ENCODE results near the gene ULK4.
"Not testable (repeated sequence)": the region's sequence is repeated elsewhere in the genome, so short reads cannot be mapped to it uniquely, and the experiment has no call there.

ULK4 gene

DNA sequence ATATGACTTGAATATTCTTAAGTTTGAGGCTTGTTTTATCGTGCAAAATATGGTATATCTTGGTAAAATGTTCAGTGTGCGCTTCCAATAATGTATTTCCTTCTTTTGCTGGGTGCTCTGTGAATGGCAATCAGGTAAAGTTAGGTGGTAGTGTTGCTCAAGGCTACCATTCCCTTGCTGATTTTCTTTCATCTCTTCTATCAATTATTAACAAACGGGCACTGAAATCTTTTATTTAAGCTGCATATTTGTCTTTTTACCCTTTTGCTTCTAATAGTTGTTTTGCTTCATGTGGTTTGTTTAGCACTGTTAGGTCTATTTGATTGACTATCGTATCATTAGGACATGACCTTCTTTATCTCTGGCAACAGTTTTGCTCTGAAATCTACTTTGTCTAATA, 520.3 kb downstream of the ULK4 start:
- DNase-seq (ENCODE audit: low spot score), result no peak

DNA sequence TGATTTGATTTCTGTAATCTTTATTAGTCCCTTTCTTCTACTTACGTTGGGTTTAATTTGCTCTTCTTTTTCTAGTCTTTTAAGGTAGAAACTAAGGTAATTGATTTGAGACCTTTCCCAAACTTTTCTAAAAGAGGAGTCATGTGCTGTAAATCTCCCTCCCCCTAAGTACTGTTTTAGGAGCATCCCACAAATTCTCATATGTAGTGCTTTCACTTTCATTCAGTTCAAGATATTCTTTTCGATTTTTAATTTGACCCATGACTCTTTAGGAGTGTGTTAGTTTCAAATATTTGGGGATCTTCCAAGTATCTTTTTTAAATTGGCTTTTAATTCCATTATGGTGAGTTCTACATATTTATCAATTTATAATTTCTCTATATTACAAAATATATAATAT, 520.8 kb downstream of the ULK4 start:
- no peak for DNase-seq (ENCODE audit: low spot score)

DNA sequence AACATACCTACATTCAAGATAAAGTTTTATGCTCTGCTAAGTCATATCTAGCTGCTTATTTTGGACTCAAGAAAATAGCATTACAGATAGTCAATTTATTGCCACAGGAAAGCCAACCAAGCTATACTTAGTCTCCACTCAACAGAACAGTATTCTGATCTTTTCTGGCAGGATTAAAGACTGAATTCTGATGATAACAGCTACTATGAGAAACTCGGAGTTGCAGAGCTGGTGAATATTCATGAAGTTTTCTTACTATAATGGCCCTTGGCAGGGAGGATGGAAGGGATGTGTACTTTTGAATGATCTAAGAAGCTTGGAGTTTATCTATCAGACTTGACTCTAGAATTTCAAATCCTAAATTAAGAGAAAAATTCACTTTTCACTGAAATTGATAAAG, 524.9 kb downstream of the ULK4 start:
- no peak for DNase-seq (ENCODE audit: low spot score)

DNA sequence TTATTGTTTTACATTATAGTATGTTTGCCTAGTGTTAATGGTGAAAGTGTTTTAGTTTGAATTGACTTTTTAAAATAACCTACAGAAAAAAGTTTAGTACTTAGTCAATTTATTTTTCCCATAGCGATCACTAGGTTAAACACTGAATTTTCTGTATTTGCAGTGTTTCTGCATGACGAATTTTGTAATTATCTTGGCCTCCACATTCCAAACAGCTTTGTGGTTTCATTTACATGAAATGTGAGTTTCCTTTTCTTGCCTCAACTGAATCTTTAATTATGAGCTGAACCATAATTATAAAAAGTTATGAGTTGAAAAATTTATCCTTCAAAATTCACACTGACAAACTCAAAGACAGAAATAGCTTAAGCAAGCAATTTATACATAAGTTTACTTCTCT, 527.1 kb downstream of the ULK4 start:
- no peak for DNase-seq (ENCODE audit: low spot score)

DNA sequence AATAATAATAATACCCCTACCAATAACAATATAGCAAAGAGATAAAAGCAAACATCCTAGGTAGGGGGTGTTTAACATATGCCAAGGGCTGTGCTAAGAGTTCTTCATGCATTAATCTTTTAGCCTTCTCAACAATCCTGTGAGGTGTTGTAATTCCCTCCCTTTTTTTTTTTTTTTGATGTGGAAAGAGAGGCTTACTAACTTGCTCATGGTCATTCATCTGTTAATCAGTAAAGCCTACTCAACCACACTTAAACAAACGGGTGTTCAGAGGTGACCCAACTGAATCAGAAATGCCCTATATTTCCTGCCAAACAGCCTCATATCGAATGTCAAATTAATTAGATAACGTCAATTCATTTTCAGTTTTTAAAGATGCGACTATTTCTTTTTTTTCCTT, 530.5 kb downstream of the ULK4 start:
- no peak for DNase-seq (ENCODE audit: low spot score)

DNA sequence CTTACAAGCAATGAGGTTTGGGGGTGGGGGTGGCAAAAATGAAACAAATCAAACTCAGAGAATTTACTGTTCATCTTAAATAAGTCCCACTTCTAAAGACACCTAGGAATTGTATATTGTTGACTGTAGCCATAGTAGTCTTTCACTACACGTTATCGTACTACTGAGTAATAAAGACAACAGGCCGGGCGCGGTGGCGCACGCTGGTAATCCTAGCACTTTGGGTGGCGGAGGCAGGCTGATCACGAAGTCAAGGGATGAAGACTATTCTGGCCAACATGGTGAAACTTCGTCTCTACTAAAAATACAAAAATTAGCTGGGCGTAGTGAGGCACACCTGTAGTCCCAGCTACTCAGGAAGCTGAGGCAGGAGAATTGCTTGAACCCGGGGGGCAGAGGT, 531.0 kb downstream of the ULK4 start:
- no peak for DNase-seq (ENCODE audit: low spot score)

DNA sequence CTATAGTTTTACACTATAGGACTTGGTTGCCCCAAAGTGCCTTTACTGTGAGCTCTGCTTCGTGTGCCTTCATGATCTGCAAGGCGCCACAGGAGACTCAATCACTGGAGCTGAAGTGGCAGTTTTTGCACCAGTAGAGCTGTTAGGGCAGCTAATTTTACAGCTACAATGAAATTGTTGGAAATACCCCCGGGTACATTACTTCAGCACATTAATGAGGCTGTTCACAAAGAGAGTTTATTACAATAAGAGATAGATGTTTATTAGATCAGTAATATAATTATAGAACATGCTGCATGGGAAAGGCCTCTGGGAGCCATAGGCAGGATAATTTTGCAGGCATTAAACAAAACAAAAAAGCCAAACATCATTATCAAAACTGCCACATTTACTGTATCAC, 531.5 kb downstream of the ULK4 start:
- DNase-seq (ENCODE audit: low spot score), result no peak

DNA sequence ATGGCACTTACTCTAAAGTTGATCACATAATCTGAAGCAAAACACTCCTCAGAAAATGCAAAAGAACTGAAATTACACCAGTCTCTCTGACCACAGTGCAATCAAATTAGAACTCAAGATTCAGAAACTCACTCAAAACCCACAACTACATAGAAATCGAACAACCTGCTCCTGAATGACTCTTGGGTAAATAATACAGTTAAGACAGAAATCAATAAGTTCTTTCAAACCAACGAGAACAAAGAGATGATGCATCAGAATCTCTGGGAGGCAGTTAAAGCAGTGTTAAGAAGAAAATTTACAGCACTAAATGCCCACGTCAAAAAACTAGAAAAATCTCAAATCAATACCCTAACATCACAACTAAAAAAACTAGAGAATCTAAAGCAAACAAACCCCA, 535.4 kb downstream of the ULK4 start:
- DNase-seq (ENCODE audit: low spot score), result no peak

DNA sequence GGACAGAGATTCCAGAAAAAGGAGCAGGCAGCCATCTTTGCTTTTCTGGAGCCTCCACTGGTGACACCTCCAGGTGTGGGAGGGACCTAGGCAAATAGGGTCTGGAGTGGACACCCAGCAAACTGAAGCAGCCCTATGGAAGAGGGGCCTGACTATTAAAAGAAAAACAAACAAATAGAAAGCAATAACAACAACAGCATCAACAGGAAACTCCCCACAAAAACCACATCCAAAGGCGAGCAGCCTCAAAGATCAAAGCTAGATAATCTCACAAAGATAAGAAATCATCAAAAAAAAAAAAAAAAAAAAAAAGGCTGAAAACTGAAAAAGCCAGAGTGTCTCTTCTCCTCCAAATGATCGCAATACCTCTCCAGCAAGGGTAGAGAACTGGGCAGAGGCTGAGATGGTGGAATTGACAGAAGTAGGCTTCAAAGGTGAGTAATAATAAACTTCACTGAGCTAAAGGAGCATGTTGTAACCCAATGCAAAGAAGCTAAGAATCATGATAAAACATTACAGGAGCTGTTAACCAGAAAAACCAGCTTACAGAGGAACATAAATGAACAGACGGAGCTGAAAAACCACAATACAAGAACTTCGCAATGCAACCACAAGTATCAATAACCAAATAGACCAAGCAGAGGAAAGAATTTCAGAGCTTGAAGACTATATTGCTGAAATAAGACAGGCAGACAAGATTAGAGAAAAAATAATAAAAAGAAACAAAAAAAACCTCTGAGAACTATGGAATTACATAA, 537.2 kb downstream of the ULK4 start:
- no peak for DNase-seq (ENCODE audit: low spot score)

DNA sequence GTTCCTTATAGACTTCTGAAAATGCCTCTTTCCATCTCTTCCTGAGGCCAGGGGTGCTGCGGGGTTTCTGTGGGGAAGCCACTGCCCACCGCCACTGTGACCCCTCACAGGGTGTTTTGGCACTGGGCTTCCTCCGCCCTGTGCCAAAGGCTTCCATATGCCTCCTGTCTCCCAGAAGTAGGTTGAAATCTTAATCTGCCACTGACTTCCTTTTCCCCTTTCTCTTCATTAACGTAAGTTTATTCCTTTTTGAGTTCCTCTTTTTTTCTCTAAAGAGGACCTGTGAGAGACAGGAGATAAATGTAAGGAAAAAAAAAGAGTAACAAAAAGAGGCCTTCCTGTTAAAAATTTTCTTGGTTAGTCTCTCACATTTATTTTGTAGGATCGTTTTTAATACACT, 542.1 kb downstream of the ULK4 start:
- DNase-seq (ENCODE audit: low spot score), result peak; percentile 7

DNA sequence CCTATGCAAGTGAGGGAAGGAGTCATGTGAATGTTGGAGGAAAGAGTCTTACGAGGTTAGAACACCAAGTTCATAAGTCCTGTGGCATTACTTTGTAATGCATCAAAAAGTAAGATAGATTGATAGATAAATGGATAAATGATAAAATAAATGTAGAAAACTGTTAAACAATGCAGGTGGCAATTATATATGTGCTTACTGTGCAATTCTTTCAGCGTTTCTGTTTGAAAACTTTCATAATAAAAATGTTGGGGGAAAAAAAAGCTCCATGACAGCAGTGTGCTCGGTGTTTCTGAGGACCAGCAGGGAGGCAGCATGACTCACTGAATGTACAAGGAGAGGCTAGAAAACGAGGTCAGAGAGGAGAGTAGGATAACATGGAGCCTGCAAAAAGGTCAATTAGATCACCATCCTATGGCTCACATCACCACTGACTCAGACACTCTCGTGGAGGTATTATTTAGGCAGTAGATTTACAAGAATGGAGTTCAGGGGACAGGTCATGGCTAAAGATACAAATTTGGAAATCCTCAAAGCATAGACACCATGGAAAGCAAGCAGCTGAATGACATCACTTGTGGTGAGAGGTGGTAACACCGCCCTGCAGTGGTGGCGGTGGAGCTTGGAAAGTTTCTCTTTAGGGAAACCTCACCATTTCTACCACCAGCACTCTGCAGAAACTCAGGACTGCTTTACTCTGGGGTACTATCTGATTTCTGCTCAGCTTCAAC, 542.8 kb downstream of the ULK4 start:
- DNase-seq (ENCODE audit: low spot score), result peak; percentile 6

DNA sequence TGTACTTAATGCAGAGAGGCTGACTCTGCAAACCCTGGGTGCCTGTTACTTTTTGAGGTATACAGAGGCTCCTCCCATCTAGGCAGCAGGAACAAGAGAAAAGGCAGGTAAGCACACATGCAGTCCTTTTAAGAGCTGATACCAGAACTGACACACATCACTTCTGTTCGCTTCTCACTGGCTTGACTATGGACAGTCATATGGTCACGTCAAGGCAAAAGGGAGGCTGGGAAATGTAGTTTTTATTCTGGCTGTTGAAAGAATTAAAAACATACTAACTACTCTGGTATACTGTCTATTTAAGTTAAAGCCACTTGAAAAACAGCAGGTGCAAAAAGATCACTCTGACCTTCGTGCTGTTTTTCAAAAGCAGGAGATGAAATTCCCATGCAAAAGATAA, 544.3 kb downstream of the ULK4 start:
- no peak for DNase-seq (ENCODE audit: low spot score)

DNA sequence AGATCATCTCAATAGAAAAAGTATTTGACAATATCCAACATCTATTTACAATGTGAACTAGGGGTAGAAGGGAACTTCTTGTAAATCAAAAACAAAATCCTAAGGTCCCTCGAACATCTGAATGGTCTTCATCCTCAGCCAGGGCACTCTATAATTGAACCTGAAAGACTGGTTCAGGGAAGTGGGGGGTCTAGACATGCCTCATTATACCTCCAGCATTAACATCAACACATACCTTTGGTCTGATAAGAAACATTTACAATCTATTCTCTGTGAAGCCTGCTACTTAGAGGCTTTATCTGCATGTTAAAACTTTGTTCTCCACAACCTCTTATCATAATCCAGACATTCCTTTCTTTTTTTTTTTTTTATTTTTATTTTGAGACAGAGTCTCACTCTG, 550.8 kb downstream of the ULK4 start:
- DNase-seq (ENCODE audit: low spot score), result no peak

DNA sequence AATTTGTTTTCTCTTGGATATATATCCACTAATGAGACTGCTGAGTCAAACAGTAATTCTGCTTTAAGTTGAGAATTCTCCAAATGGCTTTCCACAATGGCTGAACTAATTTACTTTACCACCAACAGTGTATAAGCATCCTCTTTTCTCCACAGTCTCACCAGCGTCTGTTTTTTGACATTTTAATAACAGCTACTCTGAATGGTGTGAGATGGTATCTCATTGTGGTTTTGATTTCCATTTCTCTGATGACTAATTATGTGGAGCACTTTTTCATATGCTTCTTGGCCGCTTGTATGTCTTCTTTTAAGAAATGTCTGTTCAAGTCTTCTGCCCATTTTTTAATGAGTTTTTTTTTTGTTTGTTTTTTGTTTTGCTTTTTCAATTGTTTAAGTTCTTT, 556.4 kb downstream of the ULK4 start:
- no peak for DNase-seq (ENCODE audit: low spot score)

DNA sequence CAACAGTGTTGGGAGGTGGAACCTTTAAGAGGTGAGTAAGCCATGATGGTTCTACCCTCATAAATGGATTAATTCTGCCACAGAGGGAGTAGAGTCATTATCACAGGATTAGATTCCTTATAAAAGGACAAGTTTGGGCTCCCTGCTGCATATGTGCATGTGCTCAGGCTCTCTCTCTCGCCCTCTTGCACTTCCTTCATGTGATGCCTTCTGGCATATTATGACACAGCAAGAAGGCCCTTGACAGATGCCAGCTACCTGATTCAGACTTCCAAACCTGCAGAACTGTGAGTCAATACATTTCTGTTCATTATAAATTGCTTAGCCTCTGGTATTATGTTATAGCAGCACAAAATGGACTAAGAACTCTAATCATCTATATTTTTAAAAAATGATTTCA, 557.3 kb downstream of the ULK4 start:
- DNase-seq (ENCODE audit: low spot score), result no peak

DNA sequence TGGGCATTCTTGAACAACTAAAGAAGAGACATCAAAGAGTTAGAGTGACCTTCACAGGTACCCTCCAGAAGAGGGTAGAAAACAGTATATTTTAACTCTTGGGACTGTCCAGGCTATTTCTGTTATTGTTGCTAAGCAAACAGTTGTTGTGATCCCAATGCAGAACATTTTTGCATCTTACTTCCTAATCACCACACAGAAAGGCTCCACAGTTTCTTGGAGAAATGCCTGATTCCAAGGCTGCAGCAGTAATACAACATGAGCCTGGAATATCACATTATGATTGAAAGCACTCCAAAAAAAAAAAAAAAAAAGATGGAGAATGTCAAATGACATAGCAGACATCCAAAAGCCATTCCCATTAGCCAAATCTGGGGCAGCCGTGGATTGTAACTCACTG, 567.0 kb downstream of the ULK4 start:
- no peak for DNase-seq (ENCODE audit: low spot score)

DNA sequence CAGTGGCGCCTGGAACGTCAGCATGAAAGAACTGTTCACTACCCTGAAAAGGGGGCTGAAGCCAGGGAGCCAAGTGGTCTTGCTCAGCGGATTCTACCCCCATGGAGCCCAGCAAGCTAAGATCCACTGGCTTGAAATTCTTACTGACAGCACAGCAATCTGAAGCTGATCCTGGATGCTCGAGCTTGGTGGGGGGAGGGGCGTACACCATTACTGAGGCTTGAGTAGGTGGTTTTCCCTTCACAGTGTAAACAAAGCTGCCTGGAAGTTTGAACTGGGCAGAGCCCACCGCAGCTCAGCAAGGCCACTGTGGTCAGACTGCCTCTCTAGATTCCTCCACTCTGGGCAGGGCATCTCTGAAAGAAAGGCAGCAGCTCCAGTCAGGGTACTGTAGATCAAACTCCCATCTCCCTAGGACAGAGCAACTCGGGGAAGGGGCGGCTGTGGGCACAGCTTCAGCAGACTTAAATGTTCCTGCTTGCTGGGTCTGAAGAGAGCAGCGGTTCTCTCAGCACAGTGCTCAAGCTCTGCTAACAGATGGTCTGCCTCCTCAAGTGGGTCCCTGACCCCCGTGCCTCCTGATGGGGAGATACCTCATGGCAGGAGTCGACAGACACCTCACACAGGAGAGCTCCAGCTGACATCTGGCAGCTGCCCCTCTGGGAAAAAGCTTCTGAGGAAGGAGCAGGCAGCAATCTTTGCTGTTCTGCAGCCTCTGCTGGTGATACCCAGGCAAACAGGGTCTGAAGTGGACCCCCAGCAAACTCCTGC, 591.0 kb downstream of the ULK4 start:
- DNase-seq (ENCODE audit: low spot score), result not testable (repeated sequence)

DNA sequence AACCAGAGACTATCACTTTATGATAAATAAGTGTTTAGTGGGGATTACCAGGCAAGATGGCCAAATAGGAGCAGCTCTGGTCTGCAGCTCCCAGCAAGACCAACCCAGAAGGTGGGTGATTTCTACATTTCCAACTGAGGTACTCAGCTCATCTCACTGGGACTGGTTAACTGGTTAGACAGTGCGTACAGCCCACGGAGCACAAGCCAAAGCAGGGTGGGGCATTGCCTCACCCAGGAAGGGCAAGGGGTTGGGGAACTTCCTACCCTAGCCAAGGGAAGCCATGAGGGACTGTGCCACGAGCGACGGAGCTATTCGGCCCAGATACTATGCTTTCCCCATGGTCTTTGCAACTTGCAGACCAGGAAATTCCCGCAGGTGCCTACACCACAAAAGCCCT, 591.6 kb downstream of the ULK4 start:
- DNase-seq (ENCODE audit: low spot score), result no peak

DNA sequence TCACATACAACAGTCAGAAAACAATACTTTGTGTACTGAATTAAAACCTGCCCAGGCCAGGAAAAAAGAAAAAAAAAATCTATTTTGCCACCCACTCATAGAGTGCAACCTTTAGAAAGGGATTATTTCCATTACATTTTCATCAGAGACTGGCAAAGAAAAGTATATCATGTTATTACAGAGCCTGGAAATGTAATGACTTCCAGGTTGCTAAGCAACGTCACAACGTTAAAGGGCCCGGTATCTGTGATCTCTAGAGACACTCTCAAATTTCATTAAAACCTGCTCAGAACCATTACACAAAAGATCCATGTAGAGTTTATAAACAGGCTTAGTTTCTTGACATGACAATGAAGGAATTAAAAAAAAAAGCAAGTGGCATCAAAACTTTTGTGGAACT, 592.1 kb downstream of the ULK4 start:
- DNase-seq (ENCODE audit: low spot score), result no peak

DNA sequence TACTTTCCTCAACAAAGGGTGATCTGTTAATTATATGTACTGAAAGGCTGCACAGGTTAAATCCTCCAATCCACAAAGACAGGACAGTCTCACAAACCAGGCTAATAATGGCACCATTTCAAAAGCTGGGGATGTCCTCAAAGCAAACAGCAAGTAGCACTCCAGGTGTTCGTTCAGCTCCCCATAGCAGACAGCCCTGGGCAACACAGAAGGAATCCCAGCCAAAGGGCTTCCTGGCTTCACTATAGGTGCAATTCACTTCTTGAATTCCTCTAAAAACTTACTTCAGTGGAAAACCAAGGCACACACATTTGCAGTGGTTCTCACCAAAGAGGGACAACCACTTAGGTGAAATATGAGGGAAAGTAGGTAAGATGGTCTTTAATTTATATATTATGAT, 595.9 kb downstream of the ULK4 start:
- DNase-seq (ENCODE audit: low spot score), result no peak

DNA sequence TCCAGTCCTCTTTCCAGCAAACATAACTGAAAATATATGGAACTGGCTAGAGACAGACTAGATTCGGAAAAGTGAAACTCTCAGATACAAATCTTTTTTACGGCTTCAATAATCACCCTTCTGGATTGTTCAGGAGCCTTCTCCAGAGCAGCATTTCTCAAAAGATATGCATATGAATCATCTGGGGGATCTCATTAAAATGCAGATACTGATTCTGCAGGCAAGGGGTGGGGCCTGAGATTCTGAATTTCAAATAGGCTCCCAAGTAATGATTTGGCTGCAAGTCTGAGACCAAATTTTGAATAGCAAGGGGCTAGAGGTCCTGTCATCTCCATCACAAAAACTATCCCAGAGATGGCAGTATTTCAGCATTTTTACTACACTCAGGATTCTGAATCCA, 597.2 kb downstream of the ULK4 start:
- no peak for DNase-seq (ENCODE audit: low spot score)

DNA sequence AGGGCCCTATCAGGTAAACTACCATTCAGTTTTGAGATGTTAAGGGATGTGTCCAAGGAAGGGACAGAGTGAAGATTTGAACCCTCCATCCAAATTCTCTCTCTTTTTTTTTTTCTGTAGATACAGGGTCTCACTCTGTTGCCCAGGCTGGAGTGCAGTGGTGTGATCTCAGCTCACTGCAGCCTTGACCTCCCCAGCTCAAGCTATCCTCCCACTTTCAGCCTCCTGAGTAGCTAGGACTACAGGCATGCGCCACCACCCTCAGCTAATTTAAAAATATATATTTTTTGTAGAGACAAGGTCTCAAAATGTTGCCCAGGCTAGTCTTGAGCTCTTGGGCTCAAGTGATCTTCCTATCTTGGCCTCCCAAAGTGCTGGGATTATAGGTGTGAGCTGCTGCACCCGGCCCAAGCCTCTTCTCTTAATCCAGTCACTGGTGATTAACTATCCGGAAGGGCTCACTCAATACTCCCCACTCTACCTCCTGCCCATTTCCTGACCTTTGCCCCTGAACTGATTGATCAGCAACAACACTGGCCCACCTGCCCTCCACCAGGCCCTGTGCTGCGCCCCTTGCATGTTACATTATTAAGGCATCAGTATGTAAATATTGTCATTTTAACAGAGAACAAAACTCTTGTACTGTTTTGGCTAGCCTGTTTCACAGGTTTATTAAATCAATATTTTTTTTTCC, 597.9 kb downstream of the ULK4 start:
- no peak for DNase-seq (ENCODE audit: low spot score)

Measured in pons (tissue), 1 donor.